SK-N-SH treated with all-trans-retinoic acid at 6 μM for 48 hours (cell line): ENCODE data around the gene SSU72.
A peak's percentile ranks its signal among the peaks of the same experiment; 100 is the strongest.

Experiments
- ATAC-seq: fragments of 200-7000 bp; cut with Tn5 transposase; 3 replicates; pipeline ENCODE4 v1.9.1; 2020; ENCODE audit warnings: mild to moderate bottlenecking, moderate library complexity
- ARNTL ChIP-seq: fragments of 450-650 bp; formaldehyde crosslinking; IDR thresholded peaks from 2 replicates; pipeline ENCODE4 v1.5.0; 2020; ENCODE audit warnings: low read depth, mild to moderate bottlenecking, moderate library complexity, borderline replicate concordance
- BACH2 ChIP-seq: fragments of 250-450 bp; sonication (Bioruptor Pico); IDR thresholded peaks from 2 replicates; pipeline ENCODE4 v1.9.0; 2021; ENCODE audit warnings: mild to moderate bottlenecking, borderline replicate concordance
- CSDC2 ChIP-seq: fragments of 250-450 bp; sonication (Bioruptor Pico); IDR thresholded peaks from 2 replicates; pipeline ENCODE4 v1.5.0; 2020; ENCODE audit warnings: mild to moderate bottlenecking, moderate library complexity
- GLIS3 ChIP-seq: fragments of 250-450 bp; sonication (Bioruptor Pico); IDR thresholded peaks from 2 replicates; pipeline ENCODE4 v1.5.0; 2020; ENCODE audit warnings: mild to moderate bottlenecking, moderate library complexity
- ISL1 ChIP-seq: fragments of 250-450 bp; sonication (Bioruptor Pico); IDR thresholded peaks from 2 replicates; pipeline ENCODE4 v2.1.2; 2022; ENCODE audit warnings: mild to moderate bottlenecking, moderate library complexity
- OSR1 ChIP-seq: fragments of 250-450 bp; sonication (Bioruptor Pico); IDR thresholded peaks from 2 replicates; pipeline ENCODE4 v1.8.0; 2022; ENCODE audit warnings: moderate library complexity, mild to moderate bottlenecking, inconsistent platforms
- RARB ChIP-seq: fragments of 250-450 bp; sonication (Bioruptor Pico); IDR thresholded peaks from 2 replicates; pipeline ENCODE4 v1.8.0; 2021; ENCODE audit warnings: mild to moderate bottlenecking, moderate library complexity
- SNAI2 ChIP-seq: fragments of 250-450 bp; sonication (Bioruptor Pico); IDR thresholded peaks from 2 replicates; pipeline ENCODE4 v1.5.0; 2020; ENCODE audit warnings: mild to moderate bottlenecking, moderate library complexity
- TCF4 ChIP-seq: fragments of 250-450 bp; sonication (Bioruptor Pico); IDR thresholded peaks from 2 replicates; pipeline ENCODE4 v1.8.0; 2021; ENCODE audit warnings: mild to moderate bottlenecking, moderate library complexity, borderline replicate concordance
- TOX ChIP-seq: fragments of 250-450 bp; sonication (Bioruptor Pico); IDR thresholded peaks from 2 replicates; pipeline ENCODE4 v1.8.0; 2021; ENCODE audit warnings: mild to moderate bottlenecking, moderate library complexity, borderline replicate concordance
- ZFP3 ChIP-seq: fragments of 250-450 bp; sonication (Bioruptor Pico); IDR thresholded peaks from 2 replicates; pipeline ENCODE4 v1.5.0; 2020; ENCODE audit warnings: mild to moderate bottlenecking, moderate library complexity
- ZNF565 ChIP-seq: fragments of 450-650 bp; formaldehyde crosslinking; conservative IDR thresholded peaks from 2 replicates; pipeline ENCODE4 v1.5.0; 2020; ENCODE audit warnings: low read depth, mild to moderate bottlenecking, moderate library complexity
- ZNF70 ChIP-seq: fragments of 450-650 bp; formaldehyde crosslinking; IDR thresholded peaks from 2 replicates; pipeline ENCODE4 v1.5.0; 2020; ENCODE audit warnings: mild to moderate bottlenecking, moderate library complexity
- TF ChIP-seq, protein P1 (sequence below): fragments of 250-450 bp; sonication (Bioruptor Pico); IDR thresholded peaks from 2 replicates; pipeline ENCODE4 v1.5.1; 2021; ENCODE audit warnings: mild to moderate bottlenecking, moderate library complexity
- TF ChIP-seq, protein P2 (sequence below): fragments of 250-450 bp; sonication (Bioruptor Pico); IDR thresholded peaks from 2 replicates; pipeline ENCODE4 v1.8.0; 2020; ENCODE audit warnings: mild to moderate bottlenecking, moderate library complexity, borderline replicate concordance

Gene SSU72

DNA sequence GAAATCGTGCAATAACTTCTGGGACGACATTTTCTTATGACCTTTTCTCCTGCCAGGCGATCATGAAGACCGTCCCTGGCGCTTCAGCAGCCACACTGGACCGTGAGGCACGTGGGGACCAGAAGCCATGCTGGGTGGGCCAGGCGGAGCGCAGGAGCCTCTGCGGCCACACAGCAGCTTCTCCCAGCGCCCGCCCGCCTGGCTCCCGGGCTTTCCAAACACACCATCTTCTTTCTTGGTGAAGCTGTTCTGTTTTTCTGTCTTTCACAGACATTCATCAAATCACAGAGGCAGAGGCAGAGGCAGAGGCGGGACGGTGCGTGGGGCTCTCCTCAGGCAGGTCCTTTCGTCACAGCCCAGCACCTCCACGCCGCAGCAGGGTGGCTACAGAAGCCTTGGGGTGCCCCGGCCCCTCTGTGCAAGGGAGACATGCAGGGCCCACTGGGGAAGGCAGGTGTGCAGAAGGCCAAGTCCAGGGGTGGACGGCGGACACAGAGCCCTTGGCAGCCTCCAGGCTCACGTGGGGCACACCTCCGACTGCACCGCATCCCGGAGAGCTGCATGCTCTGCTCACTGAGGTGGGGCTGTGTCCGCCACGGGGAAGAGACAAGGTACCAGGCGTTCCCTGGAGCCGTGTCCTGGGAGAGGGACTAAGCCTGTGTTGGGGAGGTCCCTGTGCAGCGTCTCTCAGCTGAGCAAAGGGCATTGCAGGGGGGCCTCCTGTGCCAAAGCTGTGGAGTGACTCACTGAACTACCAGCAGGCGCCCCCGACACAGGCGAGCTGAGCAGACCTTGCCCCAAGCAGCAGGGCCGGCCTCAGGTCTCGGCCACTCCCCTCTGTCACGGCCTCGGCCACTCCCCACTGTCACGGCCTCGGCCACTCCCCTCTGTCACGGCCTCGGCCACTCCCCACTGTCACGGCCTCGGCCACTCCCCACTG, 31.6 kb downstream of the SSU72 start:
- no peak for ATAC-seq
- no peak for TF ChIP-seq GLIS3 (CRISPR knock-in tag)
- no peak for TF ChIP-seq BACH2 (CRISPR knock-in tag)
- TF ChIP-seq, all 23 proteins: peak for 0

DNA sequence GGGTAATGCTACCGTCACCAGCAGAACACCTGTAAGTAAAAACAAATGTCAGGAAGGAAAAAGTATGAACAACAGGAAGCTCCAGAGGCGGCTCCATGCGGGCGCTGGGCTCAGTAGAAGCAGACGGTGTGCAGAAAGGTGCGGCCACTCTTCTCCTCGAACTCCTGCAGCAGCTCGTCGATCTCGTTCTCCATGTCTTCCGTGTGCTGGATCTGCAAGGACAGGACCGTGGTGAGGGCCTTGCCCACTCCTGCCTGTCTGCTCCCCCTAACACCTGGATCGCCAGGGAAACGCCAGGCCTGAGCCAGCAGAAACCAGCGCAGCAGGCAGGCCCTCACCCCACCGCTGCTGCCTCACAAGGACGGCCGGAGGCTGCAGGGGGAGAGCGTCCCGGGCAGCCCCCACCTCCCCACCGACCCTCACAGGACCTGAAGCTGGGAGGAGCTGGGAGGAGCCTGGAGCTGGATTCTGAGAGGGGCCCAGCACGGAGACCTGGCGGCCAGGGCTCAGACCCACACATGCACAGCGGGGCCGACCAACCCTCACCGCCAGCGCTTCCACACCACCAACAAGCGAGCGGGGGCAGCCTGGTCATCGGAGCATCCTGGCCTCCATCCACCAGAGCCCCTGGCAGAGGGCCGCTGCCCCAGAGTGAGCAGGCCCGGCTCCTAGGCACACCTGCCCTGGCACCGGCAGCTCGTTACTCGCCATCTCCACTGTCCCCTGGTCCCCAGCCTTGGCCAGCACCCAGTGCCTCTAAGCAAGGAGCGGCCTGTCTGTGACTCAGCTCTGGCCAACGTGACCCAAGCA, 32.5 kb downstream of the SSU72 start:
- no peak for ATAC-seq
- TF ChIP-seq GLIS3 (CRISPR knock-in tag) (no peak), ZNF70 (no peak), TOX (CRISPR knock-in tag) (no peak)

DNA sequence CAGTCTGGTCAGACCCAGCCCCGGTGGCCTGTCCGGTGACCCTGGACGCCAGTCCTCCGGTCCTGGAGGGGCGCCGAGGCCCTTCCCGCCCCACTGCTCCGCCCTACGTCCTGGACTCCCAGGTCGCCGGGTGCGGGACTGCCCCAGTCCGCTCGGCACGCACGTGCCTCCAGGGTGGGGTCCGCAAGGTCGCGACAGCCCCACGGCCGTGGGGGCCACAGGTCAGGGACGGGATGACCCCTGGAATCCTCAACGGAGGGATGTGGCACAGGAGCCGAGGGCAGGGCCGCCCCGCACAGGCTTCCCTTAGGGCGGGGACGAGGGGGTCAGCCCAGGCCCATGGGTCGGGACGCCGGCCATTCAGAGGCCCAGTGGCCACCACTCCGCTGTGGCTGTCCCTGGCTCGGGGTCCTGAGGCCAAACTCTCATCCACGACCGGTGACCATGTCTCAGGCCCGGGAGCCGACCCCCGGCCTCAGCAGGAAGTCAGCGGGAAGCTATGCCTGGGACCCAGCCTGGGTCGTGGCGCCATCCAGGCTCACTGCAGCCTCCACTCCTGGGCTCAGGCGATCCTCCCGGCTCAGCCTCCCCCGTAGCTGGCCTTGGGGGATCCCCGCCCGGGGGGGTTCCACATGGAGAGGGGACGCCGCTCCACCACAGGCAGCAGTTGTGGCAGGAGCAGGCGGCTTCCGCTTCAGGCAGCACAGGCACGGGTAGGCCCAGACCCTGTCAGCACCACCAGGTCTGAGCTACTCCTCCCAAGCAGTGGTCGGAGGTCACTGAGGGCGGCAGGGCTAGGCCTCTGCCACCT, 33.6 kb downstream of the SSU72 start:
- TF ChIP-seq OSR1 (CRISPR knock-in tag) (no peak), ISL1 (CRISPR knock-in tag) (no peak), CSDC2 (CRISPR knock-in tag) (no peak), SNAI2 (CRISPR knock-in tag) (no peak), TCF4 (CRISPR knock-in tag) (no peak), GLIS3 (CRISPR knock-in tag) (no peak), ZNF565 (CRISPR knock-in tag) (no peak), RARB (CRISPR knock-in tag) (no peak), ZNF70 (no peak), ZFP3 (CRISPR knock-in tag) (no peak), ARNTL (no peak)
- TF ChIP-seq, protein P1, sequence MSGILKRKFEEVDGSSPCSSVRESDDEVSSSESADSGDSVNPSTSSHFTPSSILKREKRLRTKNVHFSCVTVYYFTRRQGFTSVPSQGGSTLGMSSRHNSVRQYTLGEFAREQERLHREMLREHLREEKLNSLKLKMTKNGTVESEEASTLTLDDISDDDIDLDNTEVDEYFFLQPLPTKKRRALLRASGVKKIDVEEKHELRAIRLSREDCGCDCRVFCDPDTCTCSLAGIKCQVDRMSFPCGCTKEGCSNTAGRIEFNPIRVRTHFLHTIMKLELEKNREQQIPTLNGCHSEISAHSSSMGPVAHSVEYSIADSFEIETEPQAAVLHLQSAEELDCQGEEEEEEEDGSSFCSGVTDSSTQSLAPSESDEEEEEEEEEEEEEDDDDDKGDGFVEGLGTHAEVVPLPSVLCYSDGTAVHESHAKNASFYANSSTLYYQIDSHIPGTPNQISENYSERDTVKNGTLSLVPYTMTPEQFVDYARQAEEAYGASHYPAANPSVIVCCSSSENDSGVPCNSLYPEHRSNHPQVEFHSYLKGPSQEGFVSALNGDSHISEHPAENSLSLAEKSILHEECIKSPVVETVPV (CRISPR knock-in tag): no peak
- TF ChIP-seq, protein P2, sequence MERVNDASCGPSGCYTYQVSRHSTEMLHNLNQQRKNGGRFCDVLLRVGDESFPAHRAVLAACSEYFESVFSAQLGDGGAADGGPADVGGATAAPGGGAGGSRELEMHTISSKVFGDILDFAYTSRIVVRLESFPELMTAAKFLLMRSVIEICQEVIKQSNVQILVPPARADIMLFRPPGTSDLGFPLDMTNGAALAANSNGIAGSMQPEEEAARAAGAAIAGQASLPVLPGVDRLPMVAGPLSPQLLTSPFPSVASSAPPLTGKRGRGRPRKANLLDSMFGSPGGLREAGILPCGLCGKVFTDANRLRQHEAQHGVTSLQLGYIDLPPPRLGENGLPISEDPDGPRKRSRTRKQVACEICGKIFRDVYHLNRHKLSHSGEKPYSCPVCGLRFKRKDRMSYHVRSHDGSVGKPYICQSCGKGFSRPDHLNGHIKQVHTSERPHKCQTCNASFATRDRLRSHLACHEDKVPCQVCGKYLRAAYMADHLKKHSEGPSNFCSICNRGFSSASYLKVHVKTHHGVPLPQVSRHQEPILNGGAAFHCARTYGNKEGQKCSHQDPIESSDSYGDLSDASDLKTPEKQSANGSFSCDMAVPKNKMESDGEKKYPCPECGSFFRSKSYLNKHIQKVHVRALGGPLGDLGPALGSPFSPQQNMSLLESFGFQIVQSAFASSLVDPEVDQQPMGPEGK (CRISPR knock-in tag): no peak
- no peak; the same call in 2 of the 3 replicates for ATAC-seq

DNA sequence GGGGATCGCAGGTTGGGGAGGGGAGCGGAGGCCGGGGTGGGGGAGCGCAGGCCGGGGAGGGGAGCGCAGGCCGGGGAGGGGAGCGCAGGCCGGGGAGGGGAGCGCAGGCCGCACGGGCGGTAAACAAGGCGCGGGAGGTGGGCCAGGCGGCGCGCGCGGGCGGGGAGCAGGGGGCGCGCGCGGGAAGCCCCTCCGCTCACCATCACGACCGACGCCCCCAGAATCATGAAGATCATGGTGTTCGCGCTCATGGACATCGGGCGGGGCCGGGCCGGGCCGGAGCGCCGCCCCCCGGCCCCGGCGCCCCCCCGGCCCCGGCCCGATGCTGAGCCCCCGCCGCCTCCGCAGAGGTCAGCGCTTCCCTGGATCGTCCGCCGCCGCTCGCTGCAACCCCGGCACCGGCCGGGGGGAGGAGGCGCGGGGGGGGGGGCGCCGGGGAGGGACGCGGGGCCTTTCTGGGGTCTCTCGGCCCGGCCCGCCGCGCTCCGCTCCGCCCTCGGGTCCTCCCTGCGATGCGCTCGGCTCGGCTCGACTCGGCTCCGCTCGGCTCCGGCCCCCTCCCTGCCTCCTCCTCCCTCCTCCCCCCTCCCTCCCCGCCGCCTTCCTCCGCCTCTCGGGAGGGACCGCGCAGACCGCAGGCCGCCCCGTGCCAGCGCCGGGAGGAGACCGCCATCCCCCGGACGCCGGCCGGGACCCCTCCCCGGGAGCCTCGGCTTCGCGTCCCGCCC, 34.4 kb downstream of the SSU72 start, which contains the start of gene TMEM240:
Gene TMEM240, minus strand, starts transcription at position 535 of the 728 bp plus-strand sequence. Its CDS starts 278 bp downstream, at position 257.
- TF ChIP-seq ARNTL (no peak), TOX (CRISPR knock-in tag) (no peak), ZNF565 (CRISPR knock-in tag) (no peak), BACH2 (CRISPR knock-in tag) (no peak)
- TF ChIP-seq, protein P1 (CRISPR knock-in tag): no peak
- TF ChIP-seq, all 23 proteins: peak for 0
- ATAC-seq: peak; percentile 71
